SJSA1 (cell line): Measurements from ENCODE around the gene ISYNA1. TPM values are rescaled to one million over a fixed set of nuclear protein-coding genes. Genes with fewer than 3 reads are reported as not detected.

Experiments
- DNase-seq, 2 experiments: peaks; one replicate each; pipeline ENCODE4 v3.0.0-alpha.2; 2015 to 2020; ENCODE audit warnings: low spot score in 2 of 2, low read depth in 1 of 2
- H3K27ac ChIP-seq: fragments of 250-450 bp; sonication (Bioruptor Pico); 2 replicates; pipeline ENCODE4 v1.5.1; 2020; ENCODE audit warnings: mild to moderate bottlenecking, moderate library complexity
- H3K27me3 ChIP-seq: fragments of 250-450 bp; sonication (Bioruptor Pico); replicated peaks from 2 replicates; pipeline ENCODE4 v1.5.1; 2020; ENCODE audit warnings: mild to moderate bottlenecking, moderate library complexity
- H3K36me3 ChIP-seq: fragments of 250-450 bp; sonication (Bioruptor Pico); 2 replicates; pipeline ENCODE4 v1.5.1; 2020; ENCODE audit warnings: mild to moderate bottlenecking
- H3K4me1 ChIP-seq: fragments of 250-450 bp; sonication (Bioruptor Pico); replicated peaks from 2 replicates; pipeline ENCODE4 v1.6.1; 2021; ENCODE audit warnings: mild to moderate bottlenecking
- H3K4me3 ChIP-seq: fragments of 250-450 bp; sonication (Bioruptor Pico); 2 replicates; pipeline ENCODE4 v1.5.1; 2020; ENCODE audit warnings: mild to moderate bottlenecking
- H3K9me3 ChIP-seq: fragments of 250-450 bp; sonication (Bioruptor Pico); replicated peaks from 2 replicates; pipeline ENCODE4 v1.5.1; 2020; ENCODE audit warnings: mild to moderate bottlenecking
- total RNA-seq: library from RNA; depleted of rRNA; stranded (reverse); fragments of >200 nt; shearing (Covaris generic); gene quantifications from 2 replicates; pipeline ENCODE4 v1.2.3, GENCODE V29; 2014

The ISYNA1 gene
- total RNA-seq, 1 experiment from 2014 or later: 2.0 TPM

DNA sequence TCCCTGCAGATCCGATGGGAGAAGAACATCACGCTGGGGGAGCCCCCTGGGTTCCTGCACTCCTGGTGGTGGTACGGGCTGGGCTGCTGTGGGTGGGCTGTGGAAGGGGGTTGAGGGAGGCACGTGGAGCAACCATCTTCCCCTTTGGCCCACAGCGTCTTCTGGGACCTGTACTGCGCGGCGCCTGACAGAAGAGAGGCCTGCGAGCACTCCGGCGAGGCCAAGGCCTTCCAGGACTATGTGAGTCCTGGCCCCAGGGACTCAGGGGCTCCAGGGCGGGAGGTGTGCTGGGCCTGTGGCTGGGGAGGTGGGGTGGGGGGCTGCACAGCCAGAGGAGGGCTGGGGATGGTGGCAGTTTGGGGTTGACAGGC is 10.2 kb downstream of the ISYNA1 start:
- H3K27me3 ChIP-seq: no peaks in the 10 kb centered on the region
- no peaks in the 10 kb centered on the region for H3K36me3 ChIP-seq
- H3K4me1 ChIP-seq: peaks cover 23% of the 10 kb centered on the region

DNA sequence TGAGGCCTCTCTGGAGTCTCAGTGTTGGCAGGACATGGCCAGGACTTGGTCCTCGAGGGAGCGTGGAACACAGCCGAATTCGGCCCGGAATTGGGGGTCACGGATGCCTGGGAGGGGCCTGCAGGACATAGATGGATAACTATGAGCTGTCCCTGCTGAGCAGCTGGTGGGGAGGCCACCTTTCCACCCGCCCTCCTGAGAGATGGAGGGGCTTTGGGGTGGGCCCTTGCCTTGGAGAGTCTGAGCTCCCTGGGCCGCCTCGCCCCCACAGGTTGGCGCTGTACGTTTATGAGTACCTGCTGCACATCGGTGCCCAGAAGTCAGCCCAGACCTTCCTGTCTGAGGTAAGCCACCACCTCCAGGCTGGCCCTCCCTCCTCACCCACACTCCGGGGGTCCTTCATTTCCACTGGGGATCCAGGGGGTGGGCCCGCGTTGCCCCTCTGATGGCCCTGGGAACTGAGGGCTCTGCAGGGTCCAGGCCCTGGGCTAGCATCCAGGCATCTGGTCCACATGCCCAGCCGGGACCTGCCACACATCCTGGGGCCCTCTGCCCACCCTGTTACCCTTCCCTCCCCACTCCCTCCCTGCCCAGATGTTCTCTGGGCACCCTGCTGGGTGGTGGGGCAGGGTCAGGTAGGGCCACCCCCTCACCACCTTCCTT is 10.7 kb downstream of the ISYNA1 start:
- H3K36me3 ChIP-seq: no peaks in the 10 kb centered on the region
- no peaks in the 10 kb centered on the region for H3K27me3 ChIP-seq
- no peak for DNase-seq
- no peak overlapping the region for H3K4me3 ChIP-seq
- H3K27ac ChIP-seq: no peak overlapping the region
- H3K4me1 ChIP-seq: peaks cover 23% of the 10 kb centered on the region
- H3K9me3 ChIP-seq: no peaks in the 10 kb centered on the region

More for the DNA sequence above, 10.2 kb downstream of the ISYNA1 start:
- no peak overlapping the region for H3K4me3 ChIP-seq
- DNase-seq: no peak
- H3K27ac ChIP-seq: no peak overlapping the region
- H3K9me3 ChIP-seq: no peaks in the 10 kb centered on the region

DNA sequence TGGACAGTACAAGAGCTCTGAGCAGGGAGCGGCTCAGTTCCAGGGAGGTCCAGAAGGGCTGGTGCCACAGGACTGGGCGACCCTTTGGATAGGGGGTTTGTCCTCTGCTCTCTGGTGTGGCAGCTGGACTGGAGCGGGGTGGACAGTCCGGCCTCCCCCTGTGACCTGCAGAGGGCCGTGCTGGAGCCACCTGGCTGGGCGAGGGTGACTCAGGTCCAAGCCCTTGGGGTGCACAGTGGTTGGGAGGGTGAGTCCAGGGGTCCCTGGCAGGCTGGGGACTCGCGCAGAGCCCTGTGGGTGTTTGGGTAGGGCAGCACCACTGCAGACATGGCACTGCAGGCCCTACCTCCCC is 11.5 kb downstream of the ISYNA1 start:
- no peaks in the 10 kb centered on the region for H3K27me3 ChIP-seq
- H3K9me3 ChIP-seq: no peaks in the 10 kb centered on the region
- no peaks in the 10 kb centered on the region for H3K36me3 ChIP-seq
- no peak overlapping the region for H3K4me3 ChIP-seq
- H3K27ac ChIP-seq: no peak overlapping the region
- H3K4me1 ChIP-seq: peaks cover 23% of the 10 kb centered on the region
- no peak for DNase-seq

DNA sequence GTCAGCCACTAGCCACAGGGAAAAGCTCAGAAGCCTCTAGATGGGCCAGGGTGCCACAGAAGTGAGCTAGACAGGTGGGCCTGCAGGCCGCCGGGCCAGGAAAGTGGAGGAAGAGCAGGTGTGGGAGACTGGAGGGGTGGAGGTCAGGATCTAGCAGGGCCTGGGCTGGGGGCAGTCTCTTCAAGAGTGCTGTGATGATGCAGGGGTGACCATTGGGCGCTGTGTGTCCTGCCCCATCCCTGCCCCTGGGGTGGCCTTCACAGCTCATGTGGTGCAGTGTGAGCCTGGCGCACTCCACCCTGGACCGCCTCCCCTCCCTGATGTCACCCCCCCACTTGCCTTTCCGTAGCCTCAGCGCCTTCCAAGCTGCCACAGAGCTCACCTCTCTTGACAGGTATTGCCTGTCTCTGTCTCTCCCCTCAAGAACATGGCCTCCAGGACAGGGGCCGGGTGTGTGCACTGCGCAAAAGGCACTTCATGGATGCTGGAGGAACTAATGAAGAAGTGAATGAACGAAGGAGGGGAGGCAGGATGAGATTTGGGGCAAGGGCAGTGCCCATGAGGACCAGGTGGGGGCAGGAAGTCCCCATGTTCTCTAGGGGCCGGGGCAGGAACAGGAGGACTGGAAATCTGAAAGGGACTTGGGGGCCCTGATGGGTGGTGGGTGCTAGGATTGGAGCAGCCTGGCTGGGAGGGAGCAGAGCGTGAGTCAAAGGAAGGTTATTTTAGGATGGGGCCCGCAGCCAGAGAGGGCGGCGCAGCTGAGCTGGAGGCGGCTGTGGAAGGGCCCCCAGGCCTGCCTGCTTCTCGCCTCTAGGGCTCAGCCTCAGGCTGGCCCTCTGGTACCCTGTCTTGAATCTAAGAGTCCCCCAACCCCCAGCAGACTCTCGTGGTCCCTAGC is 12.2 kb downstream of the ISYNA1 start:
- Histone ChIP-seq H3K9me3 (no peaks in the 10 kb centered on the region), H3K36me3 (no peaks in the 10 kb centered on the region), H3K27me3 (no peaks in the 10 kb centered on the region), H3K4me1 (peaks cover 23% of the 10 kb centered on the region), H3K4me3 (no peak overlapping the region), H3K27ac (no peak overlapping the region)
- no peak for DNase-seq

DNA sequence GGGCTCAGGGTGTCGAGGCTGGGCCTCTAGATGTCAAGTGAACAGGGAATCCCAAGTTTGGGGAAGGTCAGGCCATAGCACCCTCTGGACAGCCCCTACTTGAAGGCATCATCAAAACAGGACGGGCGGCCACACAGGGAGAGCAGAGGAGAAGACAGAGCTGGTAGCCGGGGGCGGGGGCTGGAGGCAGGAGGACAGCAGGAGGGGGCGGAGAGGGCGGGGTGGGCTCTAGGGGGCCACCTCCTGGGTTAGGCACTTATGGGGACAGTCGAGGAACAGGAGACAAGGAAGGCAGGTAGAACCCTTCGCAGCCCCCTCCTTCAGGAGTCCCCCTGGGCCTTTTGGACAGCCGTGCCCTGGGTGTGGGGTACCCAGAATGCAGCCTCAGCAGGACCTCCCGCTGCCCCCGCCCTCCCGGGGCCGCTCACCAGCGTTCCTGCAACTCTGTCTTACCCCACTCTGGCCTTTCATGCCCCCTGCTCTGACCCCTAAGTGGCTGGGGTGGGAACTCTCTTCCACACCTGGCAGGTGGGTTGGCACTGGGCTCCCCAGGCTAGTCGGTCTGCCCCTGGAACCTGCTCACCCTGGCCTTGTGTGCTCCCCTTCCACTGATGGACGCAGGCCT is 12.9 kb downstream of the ISYNA1 start:
- no peak overlapping the region for H3K27ac ChIP-seq

DNA sequence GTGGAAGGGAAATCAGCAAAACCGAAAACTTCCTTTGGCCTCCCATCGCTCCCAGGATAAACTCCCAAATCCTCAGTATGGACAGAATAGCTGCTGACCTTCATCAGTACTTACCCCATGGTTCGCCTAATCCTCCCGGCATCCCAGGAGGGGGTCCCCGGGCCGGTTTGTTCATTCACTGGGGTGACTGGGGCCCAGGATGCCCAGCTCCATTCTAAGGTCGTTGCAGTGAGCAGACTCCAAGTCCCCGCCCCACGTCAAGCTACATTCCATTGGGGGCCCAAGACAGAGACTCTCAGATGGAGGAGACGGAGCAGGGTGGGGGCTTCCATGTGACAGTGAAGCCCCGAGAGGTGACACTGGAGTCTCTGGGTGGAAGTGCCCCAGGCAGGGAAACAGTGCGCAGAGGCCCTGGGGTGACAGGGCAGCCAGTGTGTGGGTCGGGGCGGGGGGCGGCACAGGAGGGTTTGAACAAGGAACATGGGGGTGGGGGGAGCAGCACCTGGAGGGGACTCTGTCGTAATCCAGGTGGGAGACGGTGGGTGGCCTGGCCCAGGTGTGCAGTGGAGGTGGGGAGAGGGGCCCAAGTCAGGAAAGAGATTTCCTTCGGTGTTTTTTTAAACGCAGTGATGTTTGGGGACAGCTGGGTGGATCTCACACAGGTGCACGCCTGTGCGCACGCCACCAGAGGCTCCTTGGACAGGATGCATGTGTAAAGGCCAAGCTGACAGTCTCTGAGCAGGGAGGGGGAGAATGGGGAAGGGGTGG is 13.6 kb downstream of the ISYNA1 start:
- Histone ChIP-seq H3K4me3 (no peak overlapping the region), H3K4me1 (peaks cover 28% of the 10 kb centered on the region), H3K36me3 (peaks cover 2% of the 10 kb centered on the region; the same call in 1 of the 2 replicates), H3K9me3 (peaks cover 4% of the 10 kb centered on the region; the same call in 1 of the 2 replicates), H3K27me3 (no peaks in the 10 kb centered on the region), H3K27ac (no peak overlapping the region)
- DNase-seq: no peak

More for the DNA sequence above, 12.9 kb downstream of the ISYNA1 start:
- Histone ChIP-seq H3K27me3 (no peaks in the 10 kb centered on the region), H3K4me3 (no peak overlapping the region), H3K4me1 (peaks cover 28% of the 10 kb centered on the region), H3K36me3 (no peaks in the 10 kb centered on the region), H3K9me3 (peaks cover under 1% of the 10 kb centered on the region; the same call in 1 of the 2 replicates)
- DNase-seq: no peak

DNA sequence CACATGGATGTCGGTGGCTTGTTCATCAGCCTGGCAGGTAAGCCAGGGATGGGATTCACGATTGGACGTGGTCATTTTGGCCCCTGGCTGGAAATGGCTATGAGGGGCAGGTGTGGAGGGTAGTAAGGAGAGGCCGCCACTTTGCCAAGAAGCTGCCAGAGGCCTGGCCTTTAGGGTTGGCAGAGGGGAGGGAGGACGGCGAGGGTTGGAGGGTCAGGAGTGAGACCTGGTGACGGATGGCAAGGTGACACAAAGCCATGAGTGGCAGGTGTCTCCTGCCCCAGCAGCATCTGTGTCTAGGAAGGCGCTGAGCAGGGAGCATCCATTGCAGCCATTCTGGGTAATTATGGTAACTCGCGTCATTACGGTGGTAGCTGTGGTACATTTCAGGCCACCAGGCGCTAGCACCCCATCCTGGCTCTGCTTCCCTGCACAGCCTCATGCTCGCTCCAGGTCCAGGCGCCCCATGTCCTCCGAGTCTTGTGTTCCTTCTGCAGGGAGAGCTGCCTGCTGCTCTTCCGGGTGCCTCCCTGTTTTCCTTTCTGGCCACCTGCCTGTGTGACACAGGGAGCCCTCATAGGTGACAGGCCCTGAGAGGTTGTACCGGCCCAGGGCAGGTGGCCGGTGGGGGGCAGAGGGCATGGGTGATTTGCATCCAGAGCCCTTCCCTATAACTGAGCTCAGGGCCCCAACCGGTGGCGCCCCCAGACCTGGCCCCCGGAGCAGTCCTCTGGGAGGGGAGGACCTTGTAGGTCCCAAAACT is 14.5 kb downstream of the ISYNA1 start:
- peaks cover 3% of the 10 kb centered on the region; the same call in 1 of the 2 replicates for H3K36me3 ChIP-seq
- H3K27ac ChIP-seq: no peak overlapping the region
- no peak overlapping the region for H3K4me3 ChIP-seq
- H3K27me3 ChIP-seq: no peaks in the 10 kb centered on the region
- peaks cover 29% of the 10 kb centered on the region for H3K4me1 ChIP-seq
- peaks cover 6% of the 10 kb centered on the region; the same call in 1 of the 2 replicates for H3K9me3 ChIP-seq
- DNase-seq: no peak

DNA sequence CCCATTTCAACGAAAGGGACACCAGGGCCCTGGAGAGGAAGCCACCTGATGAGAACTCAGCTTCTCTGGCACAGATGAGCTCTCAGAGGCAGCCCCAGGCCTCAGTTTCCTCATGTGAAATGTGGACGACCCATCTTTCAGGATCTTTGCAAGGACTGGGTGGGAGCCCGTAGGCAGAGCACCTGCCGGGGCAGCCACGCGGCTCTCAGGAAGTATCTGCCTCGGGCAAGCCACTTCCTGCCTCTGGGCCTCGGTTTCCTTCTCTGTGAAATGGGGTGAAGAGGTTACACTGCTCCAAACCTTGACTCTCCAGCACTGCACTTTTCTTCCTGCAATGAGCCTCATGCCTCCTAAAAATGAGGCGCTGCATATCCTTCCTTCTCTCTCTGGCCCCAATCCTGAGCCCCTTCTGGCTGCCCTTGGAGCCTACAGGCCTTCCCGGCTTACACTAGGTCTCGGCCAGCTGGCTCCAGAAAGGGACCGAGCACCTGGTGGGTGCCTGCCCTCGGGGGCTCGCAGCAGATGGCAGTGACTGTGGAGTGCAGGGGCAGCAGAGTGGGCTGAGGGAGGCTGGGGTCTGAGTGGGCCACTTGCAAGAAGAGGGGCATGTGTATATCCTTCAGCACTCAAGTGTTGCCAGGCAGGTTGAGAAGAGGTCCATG is 15.3 kb downstream of the ISYNA1 start:
- H3K27me3 ChIP-seq: no peaks in the 10 kb centered on the region
- peaks cover 3% of the 10 kb centered on the region; the same call in 1 of the 2 replicates for H3K36me3 ChIP-seq
- H3K9me3 ChIP-seq: peaks cover 9% of the 10 kb centered on the region; the same call in 1 of the 2 replicates
- no peak for DNase-seq
- no peak overlapping the region for H3K4me3 ChIP-seq
- peaks cover 36% of the 10 kb centered on the region for H3K4me1 ChIP-seq
- no peak overlapping the region for H3K27ac ChIP-seq

DNA sequence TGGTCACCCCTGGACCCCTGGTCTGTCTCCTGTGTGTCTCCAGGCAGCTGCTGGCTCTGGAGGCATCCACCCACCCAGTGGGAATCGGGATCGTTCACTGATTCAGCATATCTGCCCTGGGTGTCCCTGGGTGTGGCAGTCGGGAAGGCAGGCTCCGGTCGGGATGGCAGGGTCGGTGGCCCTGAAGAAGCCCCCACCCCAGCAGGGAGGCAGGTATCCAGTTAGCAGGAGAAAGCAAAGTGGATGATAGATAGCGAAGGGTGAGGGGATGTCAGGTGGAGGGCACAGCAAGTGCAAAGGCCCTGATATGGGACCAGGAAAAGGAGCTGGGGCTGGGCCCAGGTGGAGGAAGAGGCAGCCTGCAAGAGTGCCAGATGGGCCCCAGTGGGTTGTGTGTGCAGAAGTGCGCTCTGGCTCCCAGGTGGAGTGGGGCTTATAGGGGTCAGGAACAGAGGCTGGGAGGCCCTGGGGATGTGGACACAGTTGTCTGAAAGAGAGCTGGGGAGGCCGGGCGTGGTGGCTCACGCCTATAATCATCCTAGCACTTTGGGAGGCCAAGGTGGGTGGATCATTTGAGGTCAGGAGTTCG is 16.5 kb downstream of the ISYNA1 start:
- DNase-seq: no peak
- Histone ChIP-seq H3K36me3 (peaks cover 3% of the 10 kb centered on the region; the same call in 1 of the 2 replicates), H3K27me3 (no peaks in the 10 kb centered on the region), H3K27ac (no peak overlapping the region), H3K4me3 (no peak overlapping the region), H3K9me3 (peaks cover 9% of the 10 kb centered on the region; the same call in 1 of the 2 replicates), H3K4me1 (peaks cover 48% of the 10 kb centered on the region)

DNA sequence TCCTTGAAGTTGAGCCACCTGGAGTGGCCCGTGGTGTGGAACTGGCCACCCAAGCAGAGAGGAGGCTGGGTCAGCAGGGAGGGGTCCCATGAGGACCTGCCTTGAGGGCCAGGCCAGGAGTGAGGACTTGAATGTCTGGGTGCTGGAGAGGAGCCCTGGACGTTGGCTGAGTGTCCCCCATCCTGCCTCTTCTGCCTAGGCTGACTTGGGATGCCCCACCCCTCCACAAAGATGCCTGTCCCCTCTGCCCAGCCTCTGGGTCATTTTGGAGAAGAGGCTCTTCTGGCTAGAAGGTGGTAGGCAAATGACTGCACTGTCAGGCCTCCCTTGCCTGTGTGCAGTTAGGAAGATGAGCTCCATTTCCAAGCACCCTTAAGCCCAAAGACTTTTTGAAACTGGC is 17.0 kb downstream of the ISYNA1 start:
- H3K27ac ChIP-seq: no peak overlapping the region
- H3K4me1 ChIP-seq: peaks cover 48% of the 10 kb centered on the region

DNA sequence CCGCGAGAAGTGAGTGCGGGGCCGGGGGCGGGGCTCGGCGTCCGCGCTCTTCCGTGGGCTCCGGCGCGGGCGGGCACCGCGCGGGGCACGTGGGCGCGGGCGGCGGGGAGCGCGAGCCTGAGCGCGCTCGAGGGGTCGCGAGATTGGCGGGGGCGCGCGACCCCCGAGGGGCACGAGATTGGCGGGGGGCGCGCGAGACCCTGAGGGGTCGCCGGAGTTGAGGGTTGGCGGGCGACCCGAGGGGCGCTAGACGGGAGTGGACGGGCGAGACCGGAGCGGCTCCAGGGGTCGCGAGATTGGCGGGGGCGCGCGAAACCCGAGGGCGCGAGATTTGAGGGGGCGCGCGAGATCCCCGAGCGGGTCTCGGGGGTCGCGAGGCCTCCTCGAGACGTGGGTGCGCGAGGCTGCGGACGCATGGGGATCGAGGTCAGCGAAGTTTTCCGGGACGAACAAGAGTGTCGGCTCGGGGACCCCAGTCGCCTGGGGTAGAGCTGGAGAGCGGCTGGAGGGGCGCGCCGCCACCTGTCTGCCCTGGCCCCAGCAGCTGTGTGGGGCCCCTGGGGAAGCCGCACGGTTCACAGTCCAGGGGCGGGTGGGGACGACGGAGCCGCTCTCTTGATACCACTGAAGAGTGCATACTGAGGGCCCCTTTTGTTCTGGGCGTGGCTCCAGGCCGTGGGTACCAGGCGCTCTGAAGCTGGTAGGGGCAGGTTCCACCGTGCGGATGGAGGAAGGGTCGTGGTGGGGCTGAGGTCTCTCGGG is 18.1 kb downstream of the ISYNA1 start:
- Histone ChIP-seq H3K27ac (no peak overlapping the region), H3K27me3 (no peaks in the 10 kb centered on the region), H3K4me3 (peak overlapping the region; percentile 81), H3K4me1 (peaks cover 56% of the 10 kb centered on the region), H3K36me3 (peaks cover 3% of the 10 kb centered on the region; the same call in 1 of the 2 replicates), H3K9me3 (peaks cover 9% of the 10 kb centered on the region; the same call in 1 of the 2 replicates)
- no peak for DNase-seq

More for the DNA sequence above, 17.0 kb downstream of the ISYNA1 start:
- H3K27me3 ChIP-seq: no peaks in the 10 kb centered on the region
- DNase-seq: no peak
- peaks cover 3% of the 10 kb centered on the region; the same call in 1 of the 2 replicates for H3K36me3 ChIP-seq
- no peak overlapping the region for H3K4me3 ChIP-seq
- H3K9me3 ChIP-seq: peaks cover 9% of the 10 kb centered on the region; the same call in 1 of the 2 replicates
